ENCODE results near the gene ARHGDIA. TPM values are rescaled to one million over a fixed set of nuclear protein-coding genes. Genes with fewer than 3 reads are reported as not detected.
A peak's percentile ranks its signal among the peaks of the same experiment; 100 is the strongest.

The ARHGDIA gene
- total RNA-seq, 1 donor from 2014 or later: 120 TPM

DNA sequence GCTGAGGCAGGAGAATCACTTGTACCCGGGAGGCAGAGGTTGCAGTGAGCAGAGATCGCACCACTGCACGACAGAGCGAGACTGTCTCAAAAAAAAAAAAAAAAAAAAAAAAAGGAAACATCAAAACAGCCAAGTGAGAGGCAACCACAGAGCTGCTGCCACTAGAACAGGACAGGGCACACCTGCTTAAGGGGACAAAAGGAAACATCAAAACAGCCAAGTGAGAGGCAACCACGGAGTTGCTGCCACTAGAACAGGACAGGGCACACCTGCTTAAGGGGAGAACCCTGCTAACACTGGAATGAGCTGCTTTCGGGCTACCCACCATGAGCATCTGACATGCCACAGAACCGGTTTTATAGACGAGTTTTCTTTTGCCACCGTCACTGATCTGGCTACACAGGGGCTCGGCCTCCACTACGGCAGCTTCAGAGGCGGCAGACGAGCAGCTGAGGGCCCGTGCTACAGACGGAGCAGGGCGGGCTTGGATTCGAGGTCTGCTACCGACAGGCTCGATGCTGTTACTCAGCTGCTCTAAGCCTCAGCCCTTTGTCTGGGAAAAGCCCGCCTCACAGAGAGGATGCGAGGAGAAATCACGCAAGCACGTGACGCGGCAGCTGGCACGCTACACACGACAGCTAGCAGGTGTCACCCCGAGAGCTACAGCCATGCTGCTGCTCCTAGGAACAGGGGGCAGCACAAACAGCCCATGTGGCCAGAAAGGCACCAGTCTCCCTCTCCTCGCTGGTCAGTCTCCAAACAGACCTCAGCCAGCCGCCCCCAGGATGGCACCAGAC is 12.8 kb downstream of the ARHGDIA start:
- peaks cover 0 to 22% of the 10 kb centered on the region in 2 donors for H3K36me3 ChIP-seq
- TF ChIP-seq POLR2A (IDR thresholded peaks at IDR 0.05) (no peak), POLR2AphosphoS5 (IDR thresholded peaks at IDR 0.05; ENCODE audit: insufficient read depth in 1 of 2, low read depth in 1 of 2) (no peak)
- TF ChIP-seq, protein P1, sequence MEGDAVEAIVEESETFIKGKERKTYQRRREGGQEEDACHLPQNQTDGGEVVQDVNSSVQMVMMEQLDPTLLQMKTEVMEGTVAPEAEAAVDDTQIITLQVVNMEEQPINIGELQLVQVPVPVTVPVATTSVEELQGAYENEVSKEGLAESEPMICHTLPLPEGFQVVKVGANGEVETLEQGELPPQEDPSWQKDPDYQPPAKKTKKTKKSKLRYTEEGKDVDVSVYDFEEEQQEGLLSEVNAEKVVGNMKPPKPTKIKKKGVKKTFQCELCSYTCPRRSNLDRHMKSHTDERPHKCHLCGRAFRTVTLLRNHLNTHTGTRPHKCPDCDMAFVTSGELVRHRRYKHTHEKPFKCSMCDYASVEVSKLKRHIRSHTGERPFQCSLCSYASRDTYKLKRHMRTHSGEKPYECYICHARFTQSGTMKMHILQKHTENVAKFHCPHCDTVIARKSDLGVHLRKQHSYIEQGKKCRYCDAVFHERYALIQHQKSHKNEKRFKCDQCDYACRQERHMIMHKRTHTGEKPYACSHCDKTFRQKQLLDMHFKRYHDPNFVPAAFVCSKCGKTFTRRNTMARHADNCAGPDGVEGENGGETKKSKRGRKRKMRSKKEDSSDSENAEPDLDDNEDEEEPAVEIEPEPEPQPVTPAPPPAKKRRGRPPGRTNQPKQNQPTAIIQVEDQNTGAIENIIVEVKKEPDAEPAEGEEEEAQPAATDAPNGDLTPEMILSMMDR (IDR thresholded peaks at IDR 0.05): no peak
- no peak overlapping the region for H3K27ac ChIP-seq

DNA sequence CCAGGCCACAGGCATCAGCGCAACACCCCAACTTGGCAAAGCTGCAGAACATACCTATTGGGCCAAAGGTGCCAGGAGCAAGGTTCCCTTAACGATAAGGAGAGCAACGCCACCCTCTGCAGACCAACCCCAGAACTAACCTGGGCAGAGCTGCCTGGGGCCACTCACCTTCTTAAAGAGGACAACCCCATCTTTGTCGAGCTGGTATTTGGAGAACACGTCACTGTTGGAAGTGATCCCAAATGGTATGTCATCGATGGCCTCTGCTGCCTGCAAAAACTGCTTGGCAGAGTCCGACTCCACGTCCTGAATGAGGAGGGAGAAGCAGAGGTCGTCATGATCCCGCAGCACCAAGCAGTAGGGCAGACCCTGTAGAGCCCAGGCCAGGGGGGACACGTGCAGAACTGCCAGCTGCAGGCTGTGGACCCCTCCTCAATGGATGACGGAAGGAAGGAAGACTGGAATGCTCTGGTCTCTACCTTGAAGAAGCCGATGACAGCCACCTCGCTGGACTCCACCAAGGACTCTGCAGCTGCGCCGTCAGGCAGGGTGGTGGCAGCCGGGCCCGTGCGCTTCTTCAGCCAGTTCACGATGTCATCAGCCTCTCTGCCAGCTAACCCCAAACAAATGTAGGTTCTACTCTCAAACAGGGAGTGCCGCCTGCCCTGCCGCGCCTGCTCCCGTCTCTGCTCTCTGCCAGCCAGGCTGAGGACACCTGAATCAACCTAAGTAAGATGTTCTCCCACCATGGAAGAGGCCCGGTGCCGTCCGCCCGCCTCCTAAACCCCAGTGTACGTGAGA is 16.0 kb downstream of the ARHGDIA start:
- Histone ChIP-seq H3K36me3 (peaks cover 0 to 52% of the 10 kb centered on the region in 2 donors), H3K4me3 (no peak overlapping the region), H3K9me3 (no peaks in the 10 kb centered on the region), H3K4me1 (peaks cover 46% of the 10 kb centered on the region), H3K27ac (peak overlapping the region; percentile 1), H3K27me3 (no peaks in the 10 kb centered on the region)
- intact Hi-C loops (cut with DNase I): no loop called here
- no peak for DNase-seq (ENCODE audit: extremely low spot score in 2 of 2)
- no peak for TF ChIP-seq POLR2AphosphoS5 (IDR thresholded peaks at IDR 0.05; ENCODE audit: insufficient read depth in 1 of 2, low read depth in 1 of 2)
- TF ChIP-seq, protein P1 (IDR thresholded peaks at IDR 0.05): peak in 1 of 3 experiments; percentile 9
- TF ChIP-seq POLR2A (IDR thresholded peaks at IDR 0.05): no peak

More for the DNA sequence above, 12.8 kb downstream of the ARHGDIA start:
- Histone ChIP-seq H3K27me3 (no peaks in the 10 kb centered on the region), H3K4me1 (peaks cover 67% of the 10 kb centered on the region), H3K4me3 (peak overlapping the region; percentile 85 to 86), H3K9me3 (no peaks in the 10 kb centered on the region)
- intact Hi-C loops (cut with DNase I): no loop called here
- no peak for DNase-seq (ENCODE audit: extremely low spot score in 2 of 2)

DNA sequence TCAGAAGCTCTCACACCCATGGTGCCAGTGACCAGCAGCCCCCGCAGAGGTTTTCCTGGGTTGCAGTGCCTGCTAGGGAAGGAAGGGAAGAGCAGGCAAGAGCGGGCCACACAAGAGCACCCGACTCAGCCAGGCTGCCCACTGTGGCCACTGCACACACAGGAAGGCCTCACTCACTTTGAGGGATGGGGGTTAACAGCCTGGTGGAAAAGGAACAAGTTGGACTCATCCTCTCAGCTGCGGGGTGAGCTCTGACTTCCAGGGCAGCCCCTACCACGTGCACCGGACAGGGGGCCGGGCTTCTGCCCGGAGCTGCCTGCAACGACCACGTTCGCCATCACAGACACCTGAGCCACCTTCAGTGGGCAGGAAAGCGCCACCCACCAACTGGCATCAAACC is 18.9 kb downstream of the ARHGDIA start:
- intact Hi-C loops (cut with DNase I): no loop called here
- Histone ChIP-seq H3K4me1 (peaks cover 23% of the 10 kb centered on the region), H3K36me3 (peaks cover 0 to 75% of the 10 kb centered on the region in 2 donors), H3K4me3 (no peak overlapping the region), H3K27me3 (no peaks in the 10 kb centered on the region), H3K9me3 (no peaks in the 10 kb centered on the region), H3K27ac (no peak overlapping the region)
- TF ChIP-seq POLR2AphosphoS5 (IDR thresholded peaks at IDR 0.05; ENCODE audit: insufficient read depth in 1 of 2, low read depth in 1 of 2): no peak
- no peak for TF ChIP-seq POLR2A (IDR thresholded peaks at IDR 0.05)
- TF ChIP-seq, protein P1 (IDR thresholded peaks at IDR 0.05): no peak
- DNase-seq (ENCODE audit: extremely low spot score in 2 of 2): no peak

DNA sequence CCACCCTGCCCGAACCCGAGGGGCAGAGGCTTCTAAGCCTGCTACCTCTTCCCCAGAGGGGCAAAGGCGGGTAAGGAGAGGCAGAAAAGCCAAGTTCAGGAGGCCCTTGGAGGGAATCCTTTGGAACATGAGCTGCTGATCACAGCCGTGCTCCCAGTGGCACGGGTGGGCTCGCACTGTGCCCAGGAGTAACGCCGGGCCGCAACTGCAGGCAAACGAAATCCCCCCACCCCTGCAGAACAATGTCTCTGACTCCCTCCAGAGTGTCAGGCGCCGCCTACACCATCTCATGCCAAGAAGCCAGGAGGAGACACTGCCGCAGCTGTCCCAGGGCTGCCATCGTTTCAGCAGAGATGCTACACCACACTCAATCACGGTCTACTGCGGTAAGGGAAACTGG is 19.7 kb downstream of the ARHGDIA start:
- Histone ChIP-seq H3K36me3 (peaks cover 0 to 83% of the 10 kb centered on the region in 2 donors), H3K4me3 (no peak overlapping the region), H3K27me3 (no peaks in the 10 kb centered on the region), H3K9me3 (no peaks in the 10 kb centered on the region), H3K4me1 (peaks cover 20% of the 10 kb centered on the region), H3K27ac (no peak overlapping the region)
- DNase-seq (ENCODE audit: extremely low spot score in 2 of 2): no peak
- TF ChIP-seq POLR2A (IDR thresholded peaks at IDR 0.05) (no peak), POLR2AphosphoS5 (IDR thresholded peaks at IDR 0.05; ENCODE audit: insufficient read depth in 1 of 2, low read depth in 1 of 2) (no peak)
- TF ChIP-seq, protein P1 (IDR thresholded peaks at IDR 0.05): no peak
- intact Hi-C loops (cut with DNase I): no loop called here

Measured in vagina (tissue), 2 donors.